GM19239 (cell line): ENCODE data around the gene AFF3.
"Not testable (repeated sequence)": the region's sequence is repeated elsewhere in the genome, so short reads cannot be mapped to it uniquely, and the experiment has no call there.

Experiments
- DNase-seq: peaks from one replicate; pipeline ENCODE4 v3.0.0; 2011; ENCODE audit warnings: low spot score; ENCODE audit not compliant: insufficient read length
- FAIRE-seq: peaks from 2 replicates; lab custom pipeline; 2011; peaks lifted over from hg19 to GRCh38; lab: Jason Lieb, UNC

Gene AFF3

DNA sequence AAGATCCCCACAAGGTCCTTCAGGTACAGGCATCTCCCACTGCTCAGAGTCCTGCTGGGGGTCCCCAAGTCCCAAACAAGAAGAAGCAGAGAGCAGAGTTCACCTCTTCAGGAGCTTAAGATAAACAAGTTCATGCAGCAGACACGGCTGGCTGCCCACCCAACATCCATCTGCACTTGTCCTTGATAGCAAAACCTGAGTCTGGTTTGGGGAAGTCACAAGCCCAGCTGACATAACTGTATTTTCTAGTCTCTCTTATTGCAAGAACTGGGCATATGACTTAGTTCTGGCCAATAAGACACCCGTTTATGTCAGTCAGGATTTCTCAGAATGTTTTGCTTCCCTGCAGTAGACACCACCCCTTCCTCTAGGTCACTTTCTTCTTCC is 31.8 kb downstream of the AFF3 start:
- DNase-seq (no peak), FAIRE-seq (no peak)

- DNase-seq (no peak), FAIRE-seq (no peak)
These were observed 32.3 kb downstream of the AFF3 start for GRCh38 chr2:100109986-100110613.

- FAIRE-seq, DNase-seq: not testable (repeated sequence)
These were observed 33.8 kb downstream of the AFF3 start for GRCh38 chr2:100108648-100109020.

DNA sequence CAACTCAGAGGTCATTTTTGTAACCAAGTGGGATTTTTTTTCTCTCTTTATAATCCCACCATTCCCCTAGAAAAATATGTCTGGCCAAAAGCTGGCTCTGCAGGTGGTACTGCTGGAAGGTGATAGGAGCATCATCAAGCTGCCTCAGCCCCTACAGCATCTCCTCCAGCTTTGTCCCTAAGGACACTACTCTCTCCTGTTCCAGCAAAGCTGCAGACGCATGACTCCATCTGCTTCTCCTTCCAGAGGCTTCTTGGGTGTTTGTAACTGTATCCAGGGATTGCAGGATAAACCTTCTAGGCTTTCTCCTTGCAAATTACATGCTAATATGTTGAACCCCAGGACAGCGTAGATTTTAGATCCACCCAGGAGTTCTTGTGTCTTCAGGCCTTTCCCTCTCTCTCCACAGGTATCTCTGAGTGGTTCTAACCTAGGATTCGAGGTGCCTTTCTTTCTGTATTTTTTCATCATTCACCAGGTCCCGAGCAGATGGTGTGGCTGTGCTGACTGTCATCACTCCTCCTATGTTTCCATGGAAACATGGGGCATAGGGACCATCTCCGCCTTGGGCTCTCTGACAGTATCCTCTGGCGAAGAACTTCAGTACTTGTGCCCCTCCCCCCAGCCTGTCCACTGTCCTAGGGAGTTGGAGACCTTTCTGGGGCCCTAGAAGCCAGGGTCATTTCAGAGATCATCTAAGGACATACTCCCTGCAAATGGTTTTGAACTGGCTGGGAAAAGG is 34.3 kb downstream of the AFF3 start:
- DNase-seq (no peak), FAIRE-seq (no peak)

DNA sequence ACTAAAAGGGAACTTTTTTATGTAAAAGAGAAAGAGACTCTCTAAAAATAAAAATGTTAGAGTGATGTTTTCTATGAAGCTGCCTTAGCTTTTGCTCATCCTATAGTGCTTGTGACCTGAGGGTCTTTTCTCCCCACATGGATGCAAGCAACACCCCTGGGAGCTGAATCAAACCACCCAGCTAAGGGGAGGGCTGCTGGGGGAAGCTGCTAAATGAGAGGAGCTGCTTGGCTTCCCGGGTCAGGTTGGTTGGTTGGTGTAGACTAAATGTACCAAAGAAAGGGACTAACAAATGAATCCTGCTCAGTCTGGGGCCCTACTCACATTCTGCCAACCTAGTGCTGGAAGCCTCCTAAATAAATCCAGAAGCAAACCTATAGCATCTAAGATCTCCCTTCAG is 35.0 kb downstream of the AFF3 start:
- DNase-seq (no peak), FAIRE-seq (no peak)

DNA sequence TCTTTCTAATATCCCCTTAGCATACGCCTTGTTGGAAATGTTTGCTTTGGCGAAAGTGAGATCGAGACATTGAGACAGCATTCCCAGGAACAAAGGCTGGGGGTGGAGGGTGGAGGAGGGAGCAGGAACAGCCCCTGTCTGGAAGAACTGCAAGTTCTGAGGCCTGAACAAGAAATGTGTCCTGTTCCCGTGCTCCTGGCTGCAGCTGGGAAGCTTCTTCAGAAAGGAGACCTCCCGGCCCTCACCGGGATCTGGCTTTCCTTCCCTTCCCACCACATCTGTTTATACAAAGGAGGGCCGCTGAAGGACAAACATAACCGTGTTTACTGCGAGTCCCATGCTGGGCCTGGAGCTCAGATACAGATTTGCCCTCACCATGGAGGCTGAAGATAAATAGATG is 35.9 kb downstream of the AFF3 start:
- FAIRE-seq (no peak), DNase-seq (no peak)

DNA sequence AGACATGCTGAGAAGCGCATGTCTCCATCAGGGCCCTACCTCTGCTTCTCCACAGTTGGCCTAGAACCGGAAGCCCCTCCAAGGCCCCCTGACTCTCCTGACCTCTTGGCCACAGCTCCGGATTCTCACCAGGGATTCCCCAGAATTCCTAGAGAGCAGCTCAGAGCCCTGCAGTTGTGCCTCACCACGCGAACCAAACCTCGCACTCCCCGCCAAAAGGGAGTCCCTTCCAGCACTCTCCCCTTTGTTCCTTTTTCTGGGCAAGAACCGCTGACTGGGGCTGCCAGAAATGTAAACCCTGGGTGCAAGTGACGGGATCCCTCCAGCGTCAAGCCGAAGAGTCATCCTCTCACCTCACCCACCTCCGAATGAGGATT is 36.7 kb downstream of the AFF3 start:
- FAIRE-seq (no peak), DNase-seq (no peak)

GRCh38 chr2:100104718-100105677 is 37.4 kb downstream of the AFF3 start:
- DNase-seq: no peak
- FAIRE-seq: no peak

DNA sequence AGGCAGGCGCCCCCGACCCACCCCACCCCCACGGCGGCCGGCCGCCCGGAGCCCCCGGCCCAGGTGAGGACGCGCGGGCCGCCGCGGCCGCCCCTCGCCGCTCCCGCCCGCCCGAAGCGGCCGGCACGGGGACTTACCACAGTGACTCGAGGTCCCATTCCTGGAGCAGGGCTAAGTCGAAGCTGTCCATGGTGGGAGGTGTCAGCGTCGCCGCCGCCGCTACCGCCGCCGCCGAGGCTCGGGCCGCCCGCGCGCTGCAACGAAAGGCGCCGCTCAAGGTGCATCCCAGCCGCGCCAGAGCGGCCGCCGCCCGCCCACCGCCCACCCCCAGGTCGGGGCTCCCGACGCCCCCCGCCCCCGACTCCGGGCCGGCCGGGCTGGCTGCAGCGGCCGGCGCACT is 38.1 kb downstream of the AFF3 start:
- not testable (repeated sequence) for DNase-seq, FAIRE-seq

GRCh38 chr2:100103527-100104252 is 38.7 kb downstream of the AFF3 start:
- not testable (repeated sequence) for FAIRE-seq, DNase-seq

DNA sequence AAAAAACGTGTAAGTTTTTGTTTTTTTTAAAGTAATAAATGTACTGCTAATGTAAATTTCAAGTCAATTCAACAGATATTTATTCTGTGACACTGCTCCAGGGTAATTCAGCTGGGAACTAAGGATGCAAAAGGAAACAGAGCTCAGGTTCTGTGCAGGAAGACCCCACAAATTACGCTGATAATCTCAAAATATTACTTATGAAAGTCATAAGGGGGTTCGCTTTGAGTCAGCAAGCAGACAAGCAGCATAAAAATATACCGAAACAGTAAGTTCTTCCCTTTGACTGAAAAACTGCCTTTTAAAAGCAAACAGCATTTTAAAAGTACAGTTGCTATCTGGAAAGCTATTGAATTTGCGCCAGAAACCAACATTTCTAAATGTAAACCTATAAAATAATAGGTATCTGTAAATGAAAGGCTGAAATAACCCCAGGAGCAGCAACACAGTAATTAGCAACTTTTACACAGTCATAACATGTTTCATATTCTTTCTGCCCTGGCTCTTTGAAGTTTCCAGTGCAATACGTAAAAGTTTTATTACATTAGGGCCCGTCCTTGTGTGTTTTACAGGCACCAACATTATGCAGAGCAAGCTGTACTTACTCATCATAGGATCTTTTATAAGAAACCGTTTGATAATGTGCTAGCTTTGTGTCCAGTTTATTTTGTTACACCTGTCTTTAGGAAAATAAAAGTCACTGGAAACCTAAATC is 39.8 kb downstream of the AFF3 start:
- DNase-seq, FAIRE-seq: not testable (repeated sequence)

- FAIRE-seq, DNase-seq: not testable (repeated sequence)
These were observed 43.5 kb downstream of the AFF3 start for GRCh38 chr2:100098855-100099254.

GRCh38 chr2:100097611-100098294 is 44.6 kb downstream of the AFF3 start:
- DNase-seq, FAIRE-seq: not testable (repeated sequence)

DNA sequence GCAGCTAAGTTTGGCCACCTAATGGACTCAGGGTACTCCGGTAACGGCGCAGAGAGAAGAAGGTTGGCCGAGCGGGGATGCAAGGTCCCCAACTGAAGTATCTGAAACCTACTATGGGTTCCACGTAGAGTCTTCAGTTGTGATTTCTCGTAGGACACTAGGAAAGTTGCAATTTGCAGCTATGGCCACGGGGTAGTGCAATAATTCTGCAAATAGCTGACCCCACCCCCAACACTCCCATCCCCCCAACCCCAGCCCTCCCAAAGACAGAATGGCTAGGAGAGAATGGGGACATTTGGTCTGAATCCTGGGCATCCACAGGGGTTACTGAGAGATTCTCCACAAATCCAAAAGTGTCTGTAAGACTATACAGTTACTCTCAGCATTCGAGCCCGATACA is 46.5 kb downstream of the AFF3 start:
- not testable (repeated sequence) for DNase-seq, FAIRE-seq

- not testable (repeated sequence) for DNase-seq, FAIRE-seq
These were observed 50.6 kb downstream of the AFF3 start for GRCh38 chr2:100091807-100092206.

- FAIRE-seq, DNase-seq: not testable (repeated sequence)
These were observed 56.6 kb downstream of the AFF3 start for GRCh38 chr2:100085744-100086143.

- DNase-seq, FAIRE-seq: not testable (repeated sequence)
These were observed 58.8 kb downstream of the AFF3 start for GRCh38 chr2:100083421-100084216.
